ENCODE data around the gene SERTM1.

SERTM1 gene

DNA sequence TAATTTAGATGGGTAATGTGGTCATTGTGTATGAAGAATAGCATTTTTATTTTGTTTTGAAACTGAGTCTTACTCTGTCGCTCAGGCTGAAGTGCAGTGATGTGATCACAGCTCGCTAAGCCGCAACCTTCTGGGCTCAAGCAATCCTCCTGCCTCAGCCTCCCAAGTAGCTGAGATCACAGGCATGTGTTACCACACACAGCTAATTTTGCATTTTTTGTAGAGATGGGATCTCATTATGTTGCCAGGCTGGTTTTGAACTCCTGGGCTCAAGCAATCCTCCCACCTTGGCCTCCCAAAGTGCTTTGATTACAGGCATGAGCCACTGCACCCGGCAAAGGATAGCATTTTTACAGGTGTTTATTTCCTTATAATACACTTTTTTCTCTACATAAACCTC is 36.6 kb downstream of the SERTM1 start:
- TF ChIP-seq, protein P1, sequence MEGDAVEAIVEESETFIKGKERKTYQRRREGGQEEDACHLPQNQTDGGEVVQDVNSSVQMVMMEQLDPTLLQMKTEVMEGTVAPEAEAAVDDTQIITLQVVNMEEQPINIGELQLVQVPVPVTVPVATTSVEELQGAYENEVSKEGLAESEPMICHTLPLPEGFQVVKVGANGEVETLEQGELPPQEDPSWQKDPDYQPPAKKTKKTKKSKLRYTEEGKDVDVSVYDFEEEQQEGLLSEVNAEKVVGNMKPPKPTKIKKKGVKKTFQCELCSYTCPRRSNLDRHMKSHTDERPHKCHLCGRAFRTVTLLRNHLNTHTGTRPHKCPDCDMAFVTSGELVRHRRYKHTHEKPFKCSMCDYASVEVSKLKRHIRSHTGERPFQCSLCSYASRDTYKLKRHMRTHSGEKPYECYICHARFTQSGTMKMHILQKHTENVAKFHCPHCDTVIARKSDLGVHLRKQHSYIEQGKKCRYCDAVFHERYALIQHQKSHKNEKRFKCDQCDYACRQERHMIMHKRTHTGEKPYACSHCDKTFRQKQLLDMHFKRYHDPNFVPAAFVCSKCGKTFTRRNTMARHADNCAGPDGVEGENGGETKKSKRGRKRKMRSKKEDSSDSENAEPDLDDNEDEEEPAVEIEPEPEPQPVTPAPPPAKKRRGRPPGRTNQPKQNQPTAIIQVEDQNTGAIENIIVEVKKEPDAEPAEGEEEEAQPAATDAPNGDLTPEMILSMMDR (IDR thresholded peaks at IDR 0.05; ENCODE audit: extremely low read depth, missing control alignments) = no peak
- no peak for DNase-seq (ENCODE audit: low spot score)

- no peak for DNase-seq (ENCODE audit: low spot score)
- TF ChIP-seq, protein P1 (IDR thresholded peaks at IDR 0.05; ENCODE audit: extremely low read depth, missing control alignments) = no peak
These were observed 38.5 kb downstream of the SERTM1 start for GRCh38 chr13:36712290-36712689.

- TF ChIP-seq, protein P1 (IDR thresholded peaks at IDR 0.05; ENCODE audit: extremely low read depth, missing control alignments) = no peak
- DNase-seq (ENCODE audit: low spot score) = no peak
These were observed 39.0 kb downstream of the SERTM1 start for GRCh38 chr13:36712770-36713169.

- DNase-seq (ENCODE audit: low spot score) = no peak
- TF ChIP-seq, protein P1 (IDR thresholded peaks at IDR 0.05; ENCODE audit: extremely low read depth, missing control alignments) = no peak
These were observed 40.1 kb downstream of the SERTM1 start for GRCh38 chr13:36713887-36714286.

DNA sequence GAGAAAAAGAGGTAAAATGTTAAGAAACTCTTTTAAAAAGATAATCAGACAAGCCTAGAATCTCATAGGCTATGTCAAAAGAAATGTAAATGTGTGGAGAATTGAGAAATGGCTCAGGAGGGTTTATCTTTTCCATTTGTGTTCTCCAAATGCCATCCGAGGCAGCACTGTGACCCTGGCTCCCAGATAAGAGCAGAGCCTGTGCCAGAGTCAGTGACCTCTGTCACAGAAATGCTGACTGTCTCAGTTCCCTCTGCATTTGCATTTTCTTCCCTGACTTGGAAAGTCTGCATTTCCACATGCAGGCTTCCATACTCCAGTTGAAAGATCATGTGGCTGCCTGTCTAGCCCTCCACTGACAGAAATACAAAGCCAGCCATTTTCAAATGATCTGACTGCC is 42.0 kb downstream of the SERTM1 start:
- TF ChIP-seq, protein P1 (IDR thresholded peaks at IDR 0.05; ENCODE audit: extremely low read depth, missing control alignments) = no peak
- no peak for DNase-seq (ENCODE audit: low spot score)

- TF ChIP-seq, protein P1 (IDR thresholded peaks at IDR 0.05; ENCODE audit: extremely low read depth, missing control alignments) = no peak
These were observed 43.2 kb downstream of the SERTM1 start for GRCh38 chr13:36717017-36717416.

GRCh38 chr13:36717966-36718545 is 44.2 kb downstream of the SERTM1 start:
- TF ChIP-seq, protein P1 (IDR thresholded peaks at IDR 0.05; ENCODE audit: extremely low read depth, missing control alignments) = no peak
- DNase-seq (ENCODE audit: low spot score) = no peak

More at GRCh38 chr13:36717017-36717416, 43.2 kb downstream of the SERTM1 start:
- DNase-seq (ENCODE audit: low spot score) = no peak
